Epithelial cell of prostate (primary cell): Measurements from ENCODE around the gene ZNF138.

Experiments used
- DNase-seq: peaks from one replicate; pipeline ENCODE4 v3.0.0-alpha.2; 2011; ENCODE audit warnings: low read depth, low spot score
- H3K27ac ChIP-seq: fragments of 450-650 bp; 2 replicates; pipeline ENCODE4 v1.5.1; 2017; ENCODE audit warnings: mild to moderate bottlenecking

The ZNF138 gene

GRCh38 chr7:64874114-64874513, 79.9 kb downstream of the ZNF138 start:
- DNase-seq, result no peak
- H3K27ac ChIP-seq, result no peak overlapping the region

- H3K27ac ChIP-seq, result no peak overlapping the region
- DNase-seq, result no peak
These were observed 80.5 kb downstream of the ZNF138 start for GRCh38 chr7:64874562-64875250.

GRCh38 chr7:64875258-64875657, 81.0 kb downstream of the ZNF138 start:
- no peak for DNase-seq
- H3K27ac ChIP-seq, result no peak overlapping the region

GRCh38 chr7:64875658-64876406, 81.6 kb downstream of the ZNF138 start:
- DNase-seq, result no peak
- no peak overlapping the region for H3K27ac ChIP-seq

GRCh38 chr7:64876792-64877713, 82.8 kb downstream of the ZNF138 start:
- no peak overlapping the region for H3K27ac ChIP-seq
- no peak for DNase-seq

- no peak overlapping the region for H3K27ac ChIP-seq
- DNase-seq, result no peak
These were observed 83.7 kb downstream of the ZNF138 start for GRCh38 chr7:64877714-64878610.

- DNase-seq, result no peak
- H3K27ac ChIP-seq, result no peak overlapping the region
These were observed 84.5 kb downstream of the ZNF138 start for GRCh38 chr7:64878684-64879083.

GRCh38 chr7:64879086-64879730, 85.0 kb downstream of the ZNF138 start:
- no peak for DNase-seq
- no peak overlapping the region for H3K27ac ChIP-seq

GRCh38 chr7:64879800-64880199, 85.6 kb downstream of the ZNF138 start:
- H3K27ac ChIP-seq, result no peak overlapping the region
- no peak for DNase-seq

- DNase-seq, result no peak
- H3K27ac ChIP-seq, result no peak overlapping the region
These were observed 86.4 kb downstream of the ZNF138 start for GRCh38 chr7:64880322-64881297.

- H3K27ac ChIP-seq, result no peak overlapping the region
- no peak for DNase-seq
These were observed 87.4 kb downstream of the ZNF138 start for GRCh38 chr7:64881461-64882287.

GRCh38 chr7:64882341-64883112, 88.3 kb downstream of the ZNF138 start:
- peak; percentile 6 for DNase-seq
- H3K27ac ChIP-seq, result no peak overlapping the region
